Measurements from ENCODE around the gene GMDS. TPM values are rescaled to one million over a fixed set of nuclear protein-coding genes. Genes with fewer than 3 reads are reported as not detected.

Gene GMDS
- total RNA-seq, 1 donor = 23.2 TPM

GRCh38 chr6:1940381-1940780 is 305.0 kb downstream of the GMDS start:
- Histone ChIP-seq H4K20me1 (ENCODE audit: insufficient read depth, low read length) (no peaks in the 10 kb centered on the region), H2AFZ (ENCODE audit: low read length) (no peak overlapping the region), H3K36me3 (ENCODE audit: insufficient read depth, low read length) (no peaks in the 10 kb centered on the region), H3K27me3 (ENCODE audit: insufficient read depth, low read length) (no peaks in the 10 kb centered on the region), H3K79me2 (ENCODE audit: insufficient read depth, low read length) (no peaks in the 10 kb centered on the region), H3K4me1 (ENCODE audit: insufficient read depth, low read length) (no peaks in the 10 kb centered on the region), H3K9me3 (ENCODE audit: low read depth, low read length) (no peaks in the 10 kb centered on the region), H3K4me3 (ENCODE audit: insufficient read depth, low read length) (no peak overlapping the region), H3K4me2 (ENCODE audit: insufficient read depth, low read length) (no peak overlapping the region), H3K27ac (ENCODE audit: low read depth, low read length) (no peak overlapping the region)
- no peak for DNase-seq (ENCODE audit: insufficient read length, low spot score, missing footprints)
- no peak for TF ChIP-seq CTCF (IDR thresholded peaks at IDR 0.05; ENCODE audit: extremely low read depth, low read depth, low read length)

GRCh38 chr6:1933292-1933691 is 312.1 kb downstream of the GMDS start:
- Histone ChIP-seq H3K79me2 (ENCODE audit: insufficient read depth, low read length) (no peaks in the 10 kb centered on the region), H3K4me2 (ENCODE audit: insufficient read depth, low read length) (no peak overlapping the region), H2AFZ (ENCODE audit: low read length) (no peak overlapping the region), H3K4me3 (ENCODE audit: insufficient read depth, low read length) (no peak overlapping the region), H3K9me3 (ENCODE audit: low read depth, low read length) (no peaks in the 10 kb centered on the region), H3K27me3 (ENCODE audit: insufficient read depth, low read length) (no peaks in the 10 kb centered on the region), H3K27ac (ENCODE audit: low read depth, low read length) (no peak overlapping the region), H4K20me1 (ENCODE audit: insufficient read depth, low read length) (no peaks in the 10 kb centered on the region), H3K4me1 (ENCODE audit: insufficient read depth, low read length) (no peaks in the 10 kb centered on the region), H3K36me3 (ENCODE audit: insufficient read depth, low read length) (no peaks in the 10 kb centered on the region)
- TF ChIP-seq CTCF (IDR thresholded peaks at IDR 0.05; ENCODE audit: extremely low read depth, low read depth, low read length) = no peak
- DNase-seq (ENCODE audit: insufficient read length, low spot score, missing footprints) = no peak

- Histone ChIP-seq H2AFZ (ENCODE audit: low read length) (no peak overlapping the region), H3K79me2 (ENCODE audit: insufficient read depth, low read length) (no peaks in the 10 kb centered on the region), H3K9me3 (ENCODE audit: low read depth, low read length) (no peaks in the 10 kb centered on the region), H4K20me1 (ENCODE audit: insufficient read depth, low read length) (no peaks in the 10 kb centered on the region), H3K36me3 (ENCODE audit: insufficient read depth, low read length) (no peaks in the 10 kb centered on the region), H3K4me3 (ENCODE audit: insufficient read depth, low read length) (no peak overlapping the region), H3K4me1 (ENCODE audit: insufficient read depth, low read length) (no peaks in the 10 kb centered on the region), H3K27ac (ENCODE audit: low read depth, low read length) (no peak overlapping the region), H3K27me3 (ENCODE audit: insufficient read depth, low read length) (no peaks in the 10 kb centered on the region), H3K4me2 (ENCODE audit: insufficient read depth, low read length) (no peak overlapping the region)
- no peak for DNase-seq (ENCODE audit: insufficient read length, low spot score, missing footprints)
- TF ChIP-seq CTCF (IDR thresholded peaks at IDR 0.05; ENCODE audit: extremely low read depth, low read depth, low read length) = no peak
These were observed 313.6 kb downstream of the GMDS start for GRCh38 chr6:1931817-1932216.

- no peaks in the 10 kb centered on the region for H4K20me1 ChIP-seq (ENCODE audit: insufficient read depth, low read length)
- no peaks in the 10 kb centered on the region for H3K27me3 ChIP-seq (ENCODE audit: insufficient read depth, low read length)
- no peak overlapping the region for H3K27ac ChIP-seq (ENCODE audit: low read depth, low read length)
- H3K4me3 ChIP-seq (ENCODE audit: insufficient read depth, low read length) = no peak overlapping the region
- no peaks in the 10 kb centered on the region for H3K9me3 ChIP-seq (ENCODE audit: low read depth, low read length)
- no peak for DNase-seq (ENCODE audit: insufficient read length, low spot score, missing footprints)
- TF ChIP-seq CTCF (IDR thresholded peaks at IDR 0.05; ENCODE audit: extremely low read depth, low read depth, low read length) = no peak
- no peaks in the 10 kb centered on the region for H3K4me1 ChIP-seq (ENCODE audit: insufficient read depth, low read length)
- peak overlapping the region; percentile 5 for H3K4me2 ChIP-seq (ENCODE audit: insufficient read depth, low read length)
- no peaks in the 10 kb centered on the region for H3K36me3 ChIP-seq (ENCODE audit: insufficient read depth, low read length)
- no peaks in the 10 kb centered on the region for H3K79me2 ChIP-seq (ENCODE audit: insufficient read depth, low read length)
- H2AFZ ChIP-seq (ENCODE audit: low read length) = no peak overlapping the region
These were observed 315.0 kb downstream of the GMDS start for GRCh38 chr6:1930356-1930755.
